ENCODE measurements around the gene AHCYL2. TPM values are rescaled to one million over a fixed set of nuclear protein-coding genes. Genes with fewer than 3 reads are reported as not detected.
"Not testable (repeated sequence)": the region's sequence is repeated elsewhere in the genome, so short reads cannot be mapped to it uniquely, and the experiment has no call there.

The AHCYL2 gene
- total RNA-seq, 2 donors from 2014 or later, result 13.4 to 16.6 TPM

DNA sequence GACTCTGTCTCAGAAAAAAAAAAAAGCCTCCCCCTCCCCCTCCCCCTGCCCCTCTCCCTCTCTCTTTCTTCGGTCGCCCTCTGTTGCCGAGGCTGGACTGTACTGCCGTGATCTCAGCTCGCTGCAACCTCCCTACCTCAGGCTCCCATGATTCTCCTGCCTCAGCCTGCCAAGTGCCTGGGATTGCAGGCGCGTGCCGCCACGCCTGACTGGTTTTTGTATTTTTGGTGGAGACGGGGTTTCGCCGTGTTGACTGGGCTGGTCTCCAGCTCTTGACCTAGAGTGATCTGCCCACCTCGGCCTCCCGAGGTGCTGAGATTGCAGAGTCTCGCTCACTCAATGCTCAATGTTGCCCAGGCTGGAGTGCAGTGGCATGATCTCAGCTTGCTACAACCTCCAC, 9.1 kb upstream of the AHCYL2 start:
- not testable (repeated sequence) for H3K9me3 ChIP-seq (ENCODE audit: control insufficient read depth, low read length, poor library complexity, severe bottlenecking); ATAC-seq; DNase-seq; H3K27ac Mint-ChIP-seq; H3K4me1 Mint-ChIP-seq; H3K36me3 Mint-ChIP-seq (ENCODE audit: low read depth); H3K4me3 Mint-ChIP-seq
- H3K27me3 Mint-ChIP-seq, result peaks cover 15% of the 10 kb centered on the region

DNA sequence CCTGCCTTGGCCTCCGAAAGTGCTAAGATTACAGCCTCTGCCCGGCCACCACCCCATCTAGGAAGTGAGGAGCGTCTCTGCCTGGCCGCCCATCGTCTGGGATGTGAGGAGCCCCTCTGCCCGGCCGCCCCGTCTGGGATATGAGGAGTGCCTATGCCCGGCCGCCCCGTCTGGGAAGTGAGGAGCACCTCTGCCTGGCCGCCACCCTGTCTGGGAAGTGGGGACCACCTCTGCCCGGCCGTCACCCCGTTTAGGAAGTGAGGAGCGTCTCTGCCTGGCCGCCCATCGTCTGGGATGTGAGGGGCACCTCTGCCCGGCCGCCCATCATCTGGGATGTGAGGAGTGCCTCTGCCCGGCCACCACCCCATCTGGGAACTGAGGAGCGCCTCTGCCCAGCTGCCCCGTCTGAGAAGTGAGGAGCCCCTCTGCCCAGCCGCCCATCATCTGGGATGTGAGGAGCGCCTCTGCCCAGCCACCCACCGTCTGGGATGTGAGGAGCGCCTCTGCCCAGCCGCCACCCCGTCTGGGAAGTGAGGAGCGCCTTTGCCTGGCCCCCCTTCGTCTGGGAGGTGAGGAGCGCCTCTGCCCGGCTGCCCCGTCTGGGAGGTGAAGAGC, 8.6 kb upstream of the AHCYL2 start:
- ATAC-seq; H3K36me3 Mint-ChIP-seq (ENCODE audit: low read depth); H3K9me3 ChIP-seq (ENCODE audit: control insufficient read depth, low read length, poor library complexity, severe bottlenecking); H3K4me1 Mint-ChIP-seq; H3K4me3 Mint-ChIP-seq; DNase-seq; H3K27ac Mint-ChIP-seq: not testable (repeated sequence)
- peaks cover 14% of the 10 kb centered on the region for H3K27me3 Mint-ChIP-seq

DNA sequence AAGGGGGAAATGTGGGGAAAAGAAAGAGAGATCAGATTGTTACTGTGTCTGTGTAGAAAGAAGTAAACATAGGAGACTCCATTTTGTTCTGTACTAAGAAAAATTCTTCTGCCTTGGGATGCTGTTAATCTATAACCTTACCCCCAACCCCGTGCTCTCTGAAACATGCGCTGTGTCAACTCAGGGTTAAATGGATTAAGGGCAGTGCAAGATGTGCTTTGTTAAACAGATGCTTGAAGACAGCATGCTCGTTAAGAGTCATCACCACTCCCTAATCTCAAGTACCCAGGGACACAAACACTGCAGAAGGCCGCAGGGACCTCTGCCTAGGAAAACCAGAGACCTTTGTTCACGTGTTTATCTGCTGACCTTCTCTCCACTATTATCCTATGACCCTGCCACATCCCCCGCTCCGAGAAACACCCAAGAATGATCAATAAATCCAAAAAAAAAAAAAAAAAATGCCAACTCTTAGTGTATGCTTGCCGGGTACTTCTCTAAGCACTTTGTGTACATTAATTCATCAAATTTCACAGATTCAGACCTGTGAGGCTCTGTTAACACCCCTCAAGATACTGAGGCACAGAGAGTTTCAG, 7.9 kb upstream of the AHCYL2 start:
- not testable (repeated sequence) for H3K9me3 ChIP-seq (ENCODE audit: control insufficient read depth, low read length, poor library complexity, severe bottlenecking); H3K4me1 Mint-ChIP-seq; H3K27ac Mint-ChIP-seq; H3K27me3 Mint-ChIP-seq; H3K36me3 Mint-ChIP-seq (ENCODE audit: low read depth); DNase-seq; H3K4me3 Mint-ChIP-seq; ATAC-seq

DNA sequence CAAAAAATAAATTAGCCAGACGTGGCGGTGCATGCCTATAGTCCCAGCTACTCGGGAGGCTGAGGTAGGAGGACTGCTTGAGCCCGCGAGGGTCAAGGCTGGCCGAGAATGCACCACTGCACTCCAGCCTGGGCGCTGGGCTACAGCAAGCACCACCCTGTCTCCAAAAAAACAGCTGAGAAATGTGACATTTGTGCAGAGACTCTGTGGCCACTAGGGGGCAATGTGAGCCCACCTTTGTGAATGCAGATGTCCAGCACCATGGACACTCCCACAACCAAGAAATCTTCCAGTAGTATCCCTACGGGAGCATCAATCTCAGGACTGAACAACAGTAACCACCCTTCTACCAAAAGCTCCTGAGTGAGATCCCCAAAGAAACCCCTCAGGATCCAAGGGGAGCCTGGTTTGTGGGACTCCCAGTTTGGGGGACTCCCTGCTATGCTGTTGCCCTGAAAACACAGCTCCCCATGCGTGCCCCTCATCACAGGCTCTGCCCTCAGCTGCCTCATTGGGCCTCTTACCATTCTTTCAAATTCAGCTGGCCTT, 6.2 kb upstream of the AHCYL2 start:
- H3K27ac Mint-ChIP-seq, result no peak overlapping the region
- DNase-seq (peak; percentile 58 to 71 (median 62)), ATAC-seq (peak; percentile 92)

DNA sequence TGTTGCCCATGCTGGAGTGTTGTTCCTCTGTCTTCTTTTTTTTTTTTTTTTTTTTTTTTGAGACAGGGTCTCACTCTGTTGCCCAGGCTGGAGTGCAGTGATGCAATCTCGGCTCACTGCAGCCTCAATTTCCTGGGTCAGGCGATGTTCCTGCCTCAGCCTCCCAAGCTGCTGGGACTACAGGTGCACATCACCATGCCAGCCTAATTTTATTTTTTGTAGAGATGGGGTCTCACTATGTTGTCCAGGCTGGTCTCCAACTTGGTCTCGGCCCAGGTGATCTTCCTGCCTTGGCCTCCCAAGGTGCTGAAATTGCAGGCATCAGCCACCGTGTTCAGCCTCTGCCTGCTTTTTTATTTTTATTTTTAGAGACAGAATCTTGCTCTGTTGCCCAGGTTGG, 5.7 kb upstream of the AHCYL2 start:
- H3K4me3 Mint-ChIP-seq; H3K36me3 Mint-ChIP-seq (ENCODE audit: low read depth); H3K27ac Mint-ChIP-seq; DNase-seq; H3K27me3 Mint-ChIP-seq; H3K9me3 ChIP-seq (ENCODE audit: control insufficient read depth, low read length, poor library complexity, severe bottlenecking); ATAC-seq; H3K4me1 Mint-ChIP-seq: not testable (repeated sequence)

More for the DNA sequence above, 6.2 kb upstream of the AHCYL2 start:
- H3K27me3 Mint-ChIP-seq, result peaks cover 9% of the 10 kb centered on the region
- H3K36me3 Mint-ChIP-seq (ENCODE audit: low read depth), result peaks cover 5% of the 10 kb centered on the region
- H3K4me3 Mint-ChIP-seq, result no peak overlapping the region
- H3K4me1 Mint-ChIP-seq, result peaks cover 8% of the 10 kb centered on the region
- no peaks in the 10 kb centered on the region for H3K9me3 ChIP-seq (ENCODE audit: control insufficient read depth, low read length, poor library complexity, severe bottlenecking)

DNA sequence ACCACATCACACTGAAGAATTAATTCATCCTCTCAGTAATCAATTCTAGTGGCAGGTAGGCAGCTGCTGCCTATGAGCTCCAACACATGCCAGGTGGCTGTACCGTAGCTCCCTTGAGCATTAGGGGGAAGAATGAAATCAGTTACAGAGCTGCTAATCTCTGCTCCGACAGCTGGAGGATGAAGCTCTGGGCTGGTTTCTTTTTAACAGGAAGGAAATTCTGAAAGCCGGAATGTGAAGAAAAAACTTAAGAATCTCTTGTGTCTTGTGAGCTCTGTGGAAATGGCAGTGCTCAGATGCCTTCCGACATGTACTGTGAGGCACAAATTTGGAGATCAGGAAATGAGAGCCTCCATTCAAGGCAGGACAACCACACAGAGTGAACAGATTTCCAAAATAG, 2.8 kb upstream of the AHCYL2 start:
- DNase-seq (no peak), ATAC-seq (no peak)
- peaks cover 2% of the 10 kb centered on the region for H3K36me3 Mint-ChIP-seq (ENCODE audit: low read depth)
- H3K4me3 Mint-ChIP-seq, result no peak overlapping the region
- H3K27me3 Mint-ChIP-seq, result peaks cover 5% of the 10 kb centered on the region
- peak overlapping the region; percentile 62 for H3K27ac Mint-ChIP-seq
- no peaks in the 10 kb centered on the region for H3K9me3 ChIP-seq (ENCODE audit: control insufficient read depth, low read length, poor library complexity, severe bottlenecking)
- H3K4me1 Mint-ChIP-seq, result peaks cover 26% of the 10 kb centered on the region

DNA sequence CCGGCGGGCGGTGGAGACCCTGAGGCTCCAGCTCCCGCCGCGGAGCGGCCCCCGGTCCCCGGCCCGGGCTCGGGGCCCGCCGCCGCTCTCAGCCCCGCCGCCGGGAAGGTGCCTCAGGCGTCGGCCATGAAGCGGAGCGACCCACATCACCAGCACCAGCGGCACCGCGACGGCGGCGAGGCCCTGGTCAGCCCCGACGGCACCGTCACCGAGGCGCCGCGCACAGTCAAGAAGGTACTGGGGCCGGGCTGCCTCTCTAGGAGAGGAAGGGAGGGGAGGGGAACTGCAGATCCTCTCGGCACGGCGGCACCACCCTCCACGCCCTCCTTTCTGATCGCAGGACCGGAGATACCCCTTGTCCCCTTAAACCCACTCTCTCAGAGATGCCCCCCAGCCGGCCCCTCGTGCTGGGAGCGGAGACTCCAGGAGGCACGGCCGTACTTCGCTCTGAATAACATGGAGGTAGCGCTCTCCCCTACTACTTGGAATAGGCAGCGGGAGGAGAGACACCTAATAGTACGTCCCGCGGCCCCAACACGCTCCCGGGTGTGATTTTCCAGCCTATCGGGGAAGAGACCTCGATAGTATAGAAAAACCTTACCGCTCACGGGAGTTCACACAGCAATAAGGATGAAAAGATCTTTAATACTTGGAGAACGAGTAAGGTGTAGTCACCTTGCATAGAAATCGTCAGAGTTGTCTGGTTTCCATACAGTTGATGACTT, 538 bp downstream of the AHCYL2 start:
- ATAC-seq (peak; percentile 47), DNase-seq (peak in 2 of 3 donors; percentile 47 to 50)
- Mint-ChIP-seq H3K4me3 (peak overlapping the region; percentile 98), H3K27ac (peak overlapping the region; percentile 92), H3K27me3 (no peaks in the 10 kb centered on the region), H3K4me1 (peaks cover 34% of the 10 kb centered on the region), H3K36me3 (ENCODE audit: low read depth) (no peaks in the 10 kb centered on the region)
- H3K9me3 ChIP-seq (ENCODE audit: control insufficient read depth, low read length, poor library complexity, severe bottlenecking), result no peaks in the 10 kb centered on the region

DNA sequence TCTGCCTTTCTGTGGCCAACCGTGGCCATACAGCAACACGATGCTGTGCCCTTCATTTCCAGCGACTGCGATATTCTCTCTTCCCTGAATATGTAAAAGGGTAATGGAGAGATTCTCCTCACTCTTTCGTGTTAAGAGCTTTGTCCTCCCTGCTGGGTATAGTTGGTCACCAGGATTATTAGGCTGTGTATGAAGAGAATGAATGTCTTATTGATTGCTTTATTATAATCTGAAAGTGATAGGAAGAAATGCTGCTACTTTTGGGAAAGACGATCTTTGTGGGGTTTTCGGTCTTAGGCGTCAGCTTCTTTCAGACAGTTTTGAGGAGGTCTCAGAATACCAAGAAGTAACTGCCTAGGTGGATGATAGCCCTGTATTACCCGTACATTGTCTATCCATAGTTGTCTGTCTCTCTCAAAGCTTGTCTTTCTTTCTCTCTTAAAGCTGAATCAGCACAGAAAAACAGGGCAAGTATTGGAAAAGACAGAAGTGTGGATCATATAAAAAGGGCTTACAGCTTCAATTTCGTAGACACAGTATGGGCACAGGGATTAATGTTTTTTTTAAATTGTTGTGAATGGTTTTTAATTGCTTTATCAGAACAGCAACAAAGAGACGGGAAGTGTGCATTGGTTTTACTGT, 1.2 kb downstream of the AHCYL2 start:
- peak overlapping the region; percentile 92 for H3K27ac Mint-ChIP-seq
- no peak for ATAC-seq
- H3K9me3 ChIP-seq (ENCODE audit: control insufficient read depth, low read length, poor library complexity, severe bottlenecking), result no peaks in the 10 kb centered on the region
- no peaks in the 10 kb centered on the region for H3K36me3 Mint-ChIP-seq (ENCODE audit: low read depth)
- no peak for DNase-seq
- H3K4me1 Mint-ChIP-seq, result peaks cover 34% of the 10 kb centered on the region
- H3K4me3 Mint-ChIP-seq, result peak overlapping the region; percentile 98
- no peaks in the 10 kb centered on the region for H3K27me3 Mint-ChIP-seq

DNA sequence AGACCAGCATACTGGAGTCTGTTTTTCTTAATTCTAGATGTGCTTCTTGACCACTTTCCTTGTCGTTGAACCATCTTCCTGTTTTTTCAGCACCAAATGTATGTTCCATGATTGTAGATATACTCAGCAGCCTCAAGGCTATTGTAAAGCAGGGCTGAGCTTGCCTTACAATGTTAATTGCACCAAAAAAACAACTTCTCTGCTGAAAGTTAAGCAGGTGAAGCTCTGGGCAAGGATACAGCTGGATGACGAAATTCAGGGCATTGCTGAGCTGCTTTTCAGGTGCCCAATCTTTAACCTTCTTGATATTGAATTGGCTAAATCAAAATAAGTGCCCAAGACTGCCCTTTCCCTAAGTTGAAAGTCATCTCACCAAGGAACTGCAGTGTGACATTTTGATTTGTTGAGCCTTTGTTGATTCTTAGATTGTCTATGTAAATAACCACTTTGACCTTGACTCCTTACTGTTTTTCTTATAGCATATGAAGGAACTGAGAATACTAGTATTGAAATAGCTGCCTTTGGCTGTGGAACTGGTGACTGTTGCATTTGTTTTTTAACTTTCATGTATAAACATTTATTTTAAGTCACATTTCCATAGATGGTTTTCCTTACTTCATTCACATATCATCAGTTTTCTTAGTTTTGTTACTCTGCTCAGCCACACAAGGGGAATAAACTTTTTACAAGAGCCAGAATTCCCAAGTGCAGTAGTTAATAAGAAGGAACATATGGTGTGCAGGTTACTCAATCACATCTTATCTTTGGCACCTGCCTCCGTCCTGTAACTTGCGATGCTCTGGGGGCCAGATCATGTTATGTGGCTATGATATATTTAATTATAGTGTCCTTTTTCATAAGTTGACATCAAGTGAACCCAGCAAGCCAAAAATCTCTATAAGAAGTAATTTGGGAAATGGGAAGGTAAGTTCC, 3.1 kb downstream of the AHCYL2 start:
- Mint-ChIP-seq H3K27me3 (no peaks in the 10 kb centered on the region), H3K27ac (no peak overlapping the region), H3K36me3 (ENCODE audit: low read depth) (no peaks in the 10 kb centered on the region), H3K4me3 (no peak overlapping the region), H3K4me1 (peaks cover 37% of the 10 kb centered on the region)
- no peak for ATAC-seq
- no peaks in the 10 kb centered on the region for H3K9me3 ChIP-seq (ENCODE audit: control insufficient read depth, low read length, poor library complexity, severe bottlenecking)
- DNase-seq, result no peak

DNA sequence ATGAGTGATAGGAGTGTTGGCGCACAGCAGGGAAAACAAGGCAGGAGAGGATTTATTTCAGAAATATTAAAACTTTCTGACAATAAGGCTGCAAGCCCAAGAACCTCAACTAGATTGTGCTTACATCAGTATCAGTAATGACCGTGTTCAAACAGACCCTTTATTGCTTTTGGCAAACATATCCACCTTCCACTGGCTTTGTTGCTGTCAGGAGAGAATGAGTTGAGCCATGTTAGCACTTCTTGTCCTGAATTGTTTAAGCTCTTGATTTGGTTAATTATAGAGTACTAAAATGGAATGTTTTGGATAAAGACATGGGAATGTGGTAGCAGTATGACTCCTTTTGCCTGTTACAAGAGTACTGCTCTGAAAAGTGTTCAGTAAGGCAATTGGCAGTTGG, 3.8 kb downstream of the AHCYL2 start:
- Mint-ChIP-seq H3K27me3 (no peaks in the 10 kb centered on the region), H3K4me3 (no peak overlapping the region), H3K36me3 (ENCODE audit: low read depth) (no peaks in the 10 kb centered on the region), H3K27ac (no peak overlapping the region), H3K4me1 (peaks cover 37% of the 10 kb centered on the region)
- ATAC-seq (no peak), DNase-seq (no peak)
- H3K9me3 ChIP-seq (ENCODE audit: control insufficient read depth, low read length, poor library complexity, severe bottlenecking), result no peaks in the 10 kb centered on the region

DNA sequence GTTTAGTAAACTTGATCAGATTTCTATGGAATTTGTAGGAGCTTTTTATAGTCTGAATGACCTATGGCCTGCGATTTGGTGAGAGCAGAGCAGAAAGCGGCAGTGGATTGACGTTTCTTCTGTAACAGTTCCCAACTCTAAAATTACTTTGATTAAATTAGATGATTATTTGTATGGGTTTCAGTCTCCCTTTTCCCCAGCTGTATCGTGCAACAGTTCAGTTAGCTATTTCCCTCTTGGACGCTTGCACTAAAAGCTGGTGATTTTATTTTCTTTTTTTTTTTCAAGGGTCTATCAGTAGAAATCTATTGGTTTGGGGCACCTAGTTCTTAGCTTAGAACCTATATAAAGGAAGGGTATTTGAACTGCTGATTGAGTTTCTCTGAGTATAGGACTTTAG, 6.8 kb downstream of the AHCYL2 start:
- H3K27ac Mint-ChIP-seq, result no peak overlapping the region
- no peak for ATAC-seq

DNA sequence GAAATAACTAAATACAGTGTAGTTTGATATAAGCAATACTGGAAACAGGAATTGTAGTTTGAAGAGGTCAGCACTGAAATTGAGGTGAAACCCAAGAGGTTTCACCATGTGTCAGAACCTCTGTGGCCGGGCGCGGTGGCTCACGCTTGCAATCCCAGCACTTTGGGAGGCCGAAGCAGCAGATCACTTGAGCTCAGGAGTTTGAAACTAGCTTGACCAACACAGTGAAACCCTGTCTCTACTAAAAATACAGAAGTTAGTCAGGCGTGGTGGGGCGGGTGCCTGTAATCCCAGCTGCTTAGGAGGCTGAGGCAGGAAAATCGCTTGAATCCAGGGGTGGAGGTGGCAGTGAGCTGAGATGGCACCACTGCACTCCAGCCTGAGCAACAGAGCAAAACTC, 13.7 kb downstream of the AHCYL2 start:
- no peak for ATAC-seq
- no peak overlapping the region for H3K4me3 Mint-ChIP-seq
- DNase-seq, result no peak
- H3K27me3 Mint-ChIP-seq, result no peaks in the 10 kb centered on the region
- no peak overlapping the region for H3K27ac Mint-ChIP-seq
- no peaks in the 10 kb centered on the region for H3K9me3 ChIP-seq (ENCODE audit: control insufficient read depth, low read length, poor library complexity, severe bottlenecking)
- H3K36me3 Mint-ChIP-seq (ENCODE audit: low read depth), result peaks cover 5% of the 10 kb centered on the region
- H3K4me1 Mint-ChIP-seq, result peaks cover 22% of the 10 kb centered on the region

More for the DNA sequence above, 6.8 kb downstream of the AHCYL2 start:
- Mint-ChIP-seq H3K4me3 (no peak overlapping the region), H3K4me1 (peaks cover 29% of the 10 kb centered on the region), H3K36me3 (ENCODE audit: low read depth) (peaks cover 5% of the 10 kb centered on the region), H3K27me3 (no peaks in the 10 kb centered on the region)
- H3K9me3 ChIP-seq (ENCODE audit: control insufficient read depth, low read length, poor library complexity, severe bottlenecking), result no peaks in the 10 kb centered on the region
- no peak for DNase-seq
